Measurements from ENCODE around the gene MDGA2. TPM values are rescaled to one million over a fixed set of nuclear protein-coding genes. Genes with fewer than 3 reads are reported as not detected.

The MDGA2 gene
- total RNA-seq, 1 experiment from 2014 or later, result 10.5 TPM

- in situ Hi-C loops (cut with HindIII; ENCODE audit: low pct_unique_long_range_greater_than_20kb, low sequenced_read_pairs), result no loop called here
- DNase-seq (ENCODE audit: low read depth, low spot score), result no peak
These were observed 240.0 kb downstream of the MDGA2 start for GRCh38 chr14:47435331-47435965.

DNA sequence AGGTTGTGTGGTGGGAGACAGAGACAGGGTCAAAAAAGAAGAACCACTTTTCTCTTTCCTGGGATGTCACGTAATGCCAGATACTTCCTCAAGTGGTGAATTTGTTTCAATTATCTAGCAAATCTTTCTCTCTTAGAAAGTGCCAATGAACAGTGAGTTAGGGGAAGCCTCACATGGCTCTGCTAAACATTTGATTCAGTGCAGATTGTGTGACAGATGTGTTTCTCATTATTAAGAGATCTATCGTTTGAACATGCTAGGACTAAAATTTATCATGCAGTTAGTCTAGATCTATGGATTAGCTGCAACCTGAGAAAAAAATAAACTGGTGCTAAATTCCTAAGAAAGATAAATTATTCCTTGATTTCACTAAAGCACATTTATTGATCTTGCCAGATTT, 247.8 kb downstream of the MDGA2 start:
- no peak for DNase-seq (ENCODE audit: low read depth, low spot score)
- in situ Hi-C loops (cut with HindIII; ENCODE audit: low pct_unique_long_range_greater_than_20kb, low sequenced_read_pairs), result no loop called here

DNA sequence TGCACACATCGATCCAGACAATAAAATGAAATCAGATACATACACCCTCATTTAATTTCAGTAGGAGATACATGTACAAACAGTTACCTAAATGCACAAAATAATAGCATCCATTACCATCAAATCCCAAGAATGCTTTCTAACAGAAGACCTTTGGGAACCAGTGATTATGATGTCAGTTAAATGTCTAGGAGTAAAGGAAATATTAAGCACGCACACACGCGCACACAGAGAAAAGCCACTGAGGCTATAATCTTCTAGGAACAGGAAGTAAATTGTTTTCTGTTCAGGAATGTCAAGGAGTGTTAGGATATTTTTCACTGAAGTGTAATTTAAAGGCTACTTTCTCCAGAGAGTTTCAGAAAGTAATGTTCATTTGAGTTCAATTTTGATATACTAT, 250.1 kb downstream of the MDGA2 start:
- DNase-seq (ENCODE audit: low read depth, low spot score), result no peak
- in situ Hi-C loops (cut with HindIII; ENCODE audit: low pct_unique_long_range_greater_than_20kb, low sequenced_read_pairs), result no loop called here

DNA sequence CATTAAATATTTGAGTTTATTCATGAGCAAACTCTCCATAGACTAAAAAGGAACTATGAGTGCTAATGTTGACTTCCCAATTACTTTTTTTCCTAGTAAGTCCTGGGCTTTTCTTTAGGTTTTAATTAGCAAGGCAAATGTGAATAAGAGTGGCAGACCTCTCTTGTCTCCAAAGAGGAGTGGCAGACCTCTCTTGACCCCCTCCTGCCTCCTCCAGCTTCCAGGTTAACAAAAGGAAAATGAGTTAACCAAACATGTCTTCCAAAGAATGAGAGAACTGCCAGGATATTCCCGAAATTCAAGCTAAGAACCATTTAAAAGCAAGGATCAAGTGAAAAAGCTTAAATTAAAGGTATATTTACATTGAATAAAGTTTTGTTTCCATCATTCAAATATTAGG, 253.2 kb downstream of the MDGA2 start:
- in situ Hi-C loops (cut with HindIII; ENCODE audit: low pct_unique_long_range_greater_than_20kb, low sequenced_read_pairs), result no loop called here
- no peak for DNase-seq (ENCODE audit: low read depth, low spot score)

GRCh38 chr14:47411523-47411922, 263.9 kb downstream of the MDGA2 start:
- in situ Hi-C loops (cut with HindIII; ENCODE audit: low pct_unique_long_range_greater_than_20kb, low sequenced_read_pairs), result no loop called here
- no peak for DNase-seq (ENCODE audit: low read depth, low spot score)

- peak; percentile 15 for DNase-seq (ENCODE audit: low read depth, low spot score)
- in situ Hi-C loops (cut with HindIII; ENCODE audit: low pct_unique_long_range_greater_than_20kb, low sequenced_read_pairs), result no loop called here
These were observed 283.1 kb downstream of the MDGA2 start for GRCh38 chr14:47392326-47392725.

GRCh38 chr14:47390831-47391504, 284.4 kb downstream of the MDGA2 start:
- DNase-seq (ENCODE audit: low read depth, low spot score), result peak; percentile 60
- in situ Hi-C loops (cut with HindIII; ENCODE audit: low pct_unique_long_range_greater_than_20kb, low sequenced_read_pairs), result no loop called here

DNA sequence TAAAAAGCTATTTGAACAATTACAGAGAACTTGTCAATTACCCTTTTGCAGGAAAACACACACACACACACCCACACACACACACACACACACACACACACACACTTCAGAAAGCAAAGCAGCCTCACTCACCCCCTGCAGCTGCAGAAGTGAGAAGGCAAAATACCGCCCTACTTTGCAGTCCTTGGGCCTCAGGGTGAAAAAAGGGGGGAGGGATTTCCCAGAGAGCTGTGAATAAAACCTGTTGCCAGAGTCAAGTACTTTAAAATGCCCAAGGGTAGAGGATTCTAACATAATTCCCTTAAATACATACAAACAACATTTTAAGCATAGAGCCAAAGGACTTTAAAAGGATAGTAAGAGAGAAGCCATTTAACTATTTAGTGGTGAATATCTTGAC, 285.9 kb downstream of the MDGA2 start:
- DNase-seq (ENCODE audit: low read depth, low spot score), result no peak
- in situ Hi-C loops (cut with HindIII; ENCODE audit: low pct_unique_long_range_greater_than_20kb, low sequenced_read_pairs), result no loop called here

DNA sequence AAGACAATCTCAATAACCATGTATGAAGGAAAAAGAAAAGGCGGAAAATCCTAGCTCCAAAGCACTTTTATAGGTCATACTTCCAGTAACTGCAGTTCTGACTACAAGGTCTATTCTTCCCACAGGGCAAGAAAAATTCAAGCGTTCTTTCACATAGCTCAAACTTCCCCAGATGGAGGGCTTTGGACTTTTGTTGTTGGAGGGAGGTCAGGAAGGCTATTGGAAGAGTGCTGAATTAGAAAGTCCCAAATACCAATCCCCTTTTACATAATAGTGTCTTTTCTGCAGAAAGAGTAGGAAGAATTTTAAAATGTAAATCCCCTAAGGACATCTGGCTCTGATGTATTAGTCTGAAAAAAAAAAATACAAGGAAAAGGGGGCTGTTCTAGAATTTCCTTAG, 309.4 kb downstream of the MDGA2 start:
- DNase-seq (ENCODE audit: low read depth, low spot score), result peak; percentile 51
- in situ Hi-C loops (cut with HindIII; ENCODE audit: low pct_unique_long_range_greater_than_20kb, low sequenced_read_pairs), result no loop called here

- in situ Hi-C loops (cut with HindIII; ENCODE audit: low pct_unique_long_range_greater_than_20kb, low sequenced_read_pairs), result no loop called here
- peak; percentile 94 for DNase-seq (ENCODE audit: low read depth, low spot score)
These were observed 310.2 kb downstream of the MDGA2 start for GRCh38 chr14:47365233-47365632.

GRCh38 chr14:47353186-47353585, 322.2 kb downstream of the MDGA2 start:
- in situ Hi-C loops (cut with HindIII; ENCODE audit: low pct_unique_long_range_greater_than_20kb, low sequenced_read_pairs), result no loop called here
- no peak for DNase-seq (ENCODE audit: low read depth, low spot score)

GRCh38 chr14:47346849-47347248, 328.6 kb downstream of the MDGA2 start:
- in situ Hi-C loops (cut with HindIII; ENCODE audit: low pct_unique_long_range_greater_than_20kb, low sequenced_read_pairs), result no loop called here
- DNase-seq (ENCODE audit: low read depth, low spot score), result no peak

DNA sequence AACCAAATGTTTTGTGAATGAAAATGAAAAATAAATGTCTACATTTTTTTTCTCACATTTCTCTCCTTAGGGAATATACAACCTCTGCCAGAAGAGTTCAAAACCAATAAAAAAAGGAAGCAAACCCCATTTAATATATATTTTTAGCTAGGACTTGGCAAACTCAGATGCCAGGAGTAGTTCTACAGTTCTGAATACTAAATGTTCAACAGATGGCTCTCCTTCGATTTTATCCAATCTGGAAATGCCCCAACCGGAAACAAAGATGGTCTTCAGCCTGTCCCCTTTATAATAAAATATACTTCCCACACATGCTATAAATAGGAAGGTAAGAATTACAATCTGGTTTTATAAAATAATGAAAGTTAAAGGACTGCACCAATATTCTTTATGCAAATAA, 330.4 kb downstream of the MDGA2 start:
- in situ Hi-C loops (cut with HindIII; ENCODE audit: low pct_unique_long_range_greater_than_20kb, low sequenced_read_pairs), result no loop called here
- DNase-seq (ENCODE audit: low read depth, low spot score), result no peak

DNA sequence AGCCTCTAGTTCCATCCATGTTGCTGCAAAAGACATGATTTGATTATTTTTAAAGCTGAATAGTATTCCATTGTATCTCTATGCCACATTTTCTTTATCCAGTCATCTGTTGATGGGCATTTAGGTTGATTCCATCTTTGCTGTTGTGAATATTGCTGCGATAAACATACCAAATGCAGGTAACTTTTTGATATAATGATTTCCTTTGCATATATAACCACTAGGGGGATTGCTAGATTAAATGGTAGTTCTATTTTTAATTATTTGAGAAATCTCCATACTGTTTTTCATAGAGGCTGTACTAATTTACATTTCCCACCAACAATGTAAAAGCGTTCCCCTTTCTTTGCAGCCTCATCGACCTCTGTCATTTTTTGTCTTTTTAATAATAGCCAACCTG, 342.5 kb downstream of the MDGA2 start:
- DNase-seq (ENCODE audit: low read depth, low spot score), result peak; percentile 38
- in situ Hi-C loops (cut with HindIII; ENCODE audit: low pct_unique_long_range_greater_than_20kb, low sequenced_read_pairs), result no loop called here

DNA sequence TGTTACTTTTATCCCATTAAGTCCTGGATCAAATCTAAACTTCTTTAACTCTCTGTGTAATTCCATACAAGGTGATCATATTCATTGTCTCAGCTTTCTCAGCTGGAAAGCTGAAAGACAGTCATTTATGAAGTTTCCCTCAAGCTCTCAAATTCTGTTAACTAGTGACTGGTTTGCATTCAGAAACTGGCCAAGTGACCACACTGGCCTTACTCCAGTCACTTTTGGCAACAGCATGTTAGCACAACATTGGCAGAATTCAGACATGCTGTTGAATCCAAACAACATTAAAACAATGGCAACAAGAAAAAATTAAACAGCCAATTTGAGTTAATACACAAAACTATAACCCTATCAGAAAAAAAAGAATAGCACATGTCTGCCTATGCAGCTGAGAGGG, 343.3 kb downstream of the MDGA2 start:
- peak; percentile 12 for DNase-seq (ENCODE audit: low read depth, low spot score)
- in situ Hi-C loops (cut with HindIII; ENCODE audit: low pct_unique_long_range_greater_than_20kb, low sequenced_read_pairs), result no loop called here

- in situ Hi-C loops (cut with HindIII; ENCODE audit: low pct_unique_long_range_greater_than_20kb, low sequenced_read_pairs), result no loop called here
- no peak for DNase-seq (ENCODE audit: low read depth, low spot score)
These were observed 347.0 kb downstream of the MDGA2 start for GRCh38 chr14:47328376-47328775.

DNA sequence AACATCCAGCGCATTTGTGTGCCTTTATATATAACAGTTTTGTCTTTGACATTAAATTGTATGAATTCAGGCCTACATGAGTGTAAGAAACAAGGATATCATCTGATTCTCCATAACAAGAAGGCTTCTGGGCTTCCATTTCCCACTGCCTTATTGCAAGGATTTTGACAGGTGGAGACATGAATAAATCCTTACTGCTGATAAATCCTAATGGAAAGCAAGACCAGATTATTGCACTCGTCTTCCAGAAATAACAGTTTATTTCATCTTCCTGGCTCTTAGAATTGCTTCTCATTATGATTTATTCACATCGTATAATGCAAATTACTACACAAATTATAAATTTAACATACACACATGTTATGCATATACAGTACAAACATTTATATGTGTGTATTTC, 348.1 kb downstream of the MDGA2 start:
- DNase-seq (ENCODE audit: low read depth, low spot score), result no peak
- in situ Hi-C loops (cut with HindIII; ENCODE audit: low pct_unique_long_range_greater_than_20kb, low sequenced_read_pairs), result no loop called here

- DNase-seq (ENCODE audit: low read depth, low spot score), result no peak
- in situ Hi-C loops (cut with HindIII; ENCODE audit: low pct_unique_long_range_greater_than_20kb, low sequenced_read_pairs), result no loop called here
These were observed 352.7 kb downstream of the MDGA2 start for GRCh38 chr14:47322751-47323150.

DNA sequence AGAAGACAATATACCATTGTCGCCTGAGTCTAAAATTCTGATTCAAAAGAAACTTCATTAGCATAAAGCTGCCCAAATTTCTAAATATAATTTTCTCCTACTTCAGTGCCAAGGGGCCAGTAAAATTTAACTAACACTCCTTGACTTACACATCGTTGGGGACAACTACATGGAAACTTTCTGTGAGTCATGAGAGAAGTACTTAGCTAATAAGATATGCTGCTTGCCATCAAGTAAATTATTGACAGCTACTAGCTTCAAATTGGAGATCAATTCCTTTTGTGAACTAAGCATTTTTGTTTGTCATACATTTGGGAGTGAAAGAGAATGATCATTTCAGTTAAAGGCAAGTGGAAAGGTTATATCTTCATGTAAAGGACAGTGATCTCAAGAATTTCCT, 373.3 kb downstream of the MDGA2 start:
- no peak for DNase-seq (ENCODE audit: low read depth, low spot score)
- in situ Hi-C loops (cut with HindIII; ENCODE audit: low pct_unique_long_range_greater_than_20kb, low sequenced_read_pairs), result no loop called here

Data from SK-MEL-5 (cell line).